KMS-11 (cell line): ENCODE results near the gene FRAT2.

Experiments
- H2AFZ ChIP-seq: fragments of 200-600 bp; sonication (generic); 2 replicates; pipeline ENCODE4 v1.6.1; 2016; ENCODE audit warnings: antibody characterized with exemption, mixed run types, low read depth
- H3K27ac ChIP-seq: fragments of 200-600 bp; sonication (generic); 2 replicates; pipeline ENCODE4 v1.6.1; 2016; ENCODE audit warnings: mild to moderate bottlenecking, mixed run types
- H3K27me3 ChIP-seq: fragments of 200-600 bp; sonication (generic); 2 replicates; pipeline ENCODE4 v1.6.1; 2017; ENCODE audit warnings: mild to moderate bottlenecking, low read depth, mixed run types, moderate library complexity; ENCODE audit not compliant: insufficient read depth
- H3K36me3 ChIP-seq: fragments of 200-600 bp; sonication (generic); 2 replicates; pipeline ENCODE4 v1.6.1; 2017; ENCODE audit warnings: mild to moderate bottlenecking, mixed run types; ENCODE audit not compliant: insufficient read depth
- H3K4me1 ChIP-seq: fragments of 200-600 bp; sonication (generic); 2 replicates; pipeline ENCODE4 v1.6.1; 2016; ENCODE audit warnings: mild to moderate bottlenecking, low read depth, mixed run types; ENCODE audit not compliant: poor library complexity, severe bottlenecking
- H3K4me2 ChIP-seq: fragments of 200-600 bp; sonication (generic); 2 replicates; pipeline ENCODE4 v1.7.0; 2016; ENCODE audit warnings: mild to moderate bottlenecking, mixed run types
- H3K4me3 ChIP-seq: fragments of 200-600 bp; sonication (generic); IDR thresholded peaks from 2 replicates; pipeline ENCODE4 v1.6.1; 2017; ENCODE audit warnings: low read depth, low read length, mixed read lengths; ENCODE audit not compliant: insufficient read depth
- H3K79me2 ChIP-seq: fragments of 200-600 bp; sonication (generic); 2 replicates; pipeline ENCODE4 v1.6.1; 2016; ENCODE audit warnings: low read depth, mixed run types; ENCODE audit not compliant: insufficient read depth
- H3K9ac ChIP-seq: fragments of 200-600 bp; sonication (generic); 2 replicates; pipeline ENCODE4 v1.6.1; 2016; ENCODE audit warnings: mild to moderate bottlenecking, mixed run types
- H4K20me1 ChIP-seq: fragments of 200-600 bp; sonication (generic); 2 replicates; pipeline ENCODE4 v1.6.1; 2016; ENCODE audit warnings: mild to moderate bottlenecking, mixed run types; ENCODE audit not compliant: insufficient read depth
- TF ChIP-seq, protein P1 (sequence below): fragments of 200-600 bp; sonication (generic); conservative IDR thresholded peaks from 2 replicates; pipeline ENCODE4 v1.6.1; 2017; ENCODE audit warnings: low read depth, mild to moderate bottlenecking, antibody characterized with exemption, low read length, moderate library complexity, mixed read lengths

FRAT2 gene

DNA sequence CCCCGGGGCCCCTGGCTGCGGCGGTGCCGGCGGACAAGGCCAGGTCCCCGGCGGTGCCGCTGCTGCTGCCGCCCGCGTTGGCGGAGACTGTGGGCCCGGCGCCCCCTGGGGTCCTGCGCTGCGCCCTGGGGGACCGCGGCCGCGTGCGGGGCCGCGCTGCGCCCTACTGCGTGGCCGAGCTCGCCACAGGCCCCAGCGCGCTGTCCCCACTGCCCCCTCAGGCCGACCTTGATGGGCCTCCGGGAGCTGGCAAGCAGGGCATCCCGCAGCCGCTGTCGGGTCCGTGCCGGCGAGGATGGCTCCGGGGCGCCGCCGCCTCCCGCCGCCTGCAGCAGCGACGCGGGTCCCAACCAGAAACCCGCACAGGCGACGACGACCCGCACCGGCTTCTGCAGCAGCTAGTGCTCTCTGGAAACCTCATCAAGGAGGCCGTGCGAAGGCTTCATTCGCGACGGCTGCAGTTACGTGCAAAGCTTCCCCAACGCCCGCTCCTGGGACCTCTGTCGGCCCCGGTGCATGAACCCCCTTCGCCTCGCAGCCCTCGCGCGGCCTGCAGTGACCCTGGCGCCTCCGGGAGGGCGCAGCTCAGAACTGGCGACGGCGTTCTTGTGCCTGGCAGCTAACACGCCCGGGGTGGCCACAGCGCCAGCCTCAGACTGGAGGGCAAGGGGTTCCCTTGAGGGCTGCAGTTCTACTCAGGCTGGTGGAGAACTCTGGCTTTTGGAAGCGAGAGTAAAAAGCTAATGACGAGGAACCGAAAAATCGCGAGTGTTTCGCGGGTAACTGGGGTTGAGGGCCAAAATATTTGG is 14.7 kb downstream of the FRAT2 start:
- Histone ChIP-seq H3K4me2 (peak overlapping the region; percentile 99), H4K20me1 (no peaks in the 10 kb centered on the region), H3K4me3 (no peak overlapping the region), H3K36me3 (no peaks in the 10 kb centered on the region), H3K4me1 (peaks cover 15% of the 10 kb centered on the region), H3K27me3 (no peaks in the 10 kb centered on the region), H2AFZ (peak overlapping the region; percentile 74), H3K27ac (peak overlapping the region; percentile 58), H3K9ac (peak overlapping the region; percentile 58; the same call in 1 of the 2 replicates), H3K79me2 (no peaks in the 10 kb centered on the region)
- TF ChIP-seq, protein P1, sequence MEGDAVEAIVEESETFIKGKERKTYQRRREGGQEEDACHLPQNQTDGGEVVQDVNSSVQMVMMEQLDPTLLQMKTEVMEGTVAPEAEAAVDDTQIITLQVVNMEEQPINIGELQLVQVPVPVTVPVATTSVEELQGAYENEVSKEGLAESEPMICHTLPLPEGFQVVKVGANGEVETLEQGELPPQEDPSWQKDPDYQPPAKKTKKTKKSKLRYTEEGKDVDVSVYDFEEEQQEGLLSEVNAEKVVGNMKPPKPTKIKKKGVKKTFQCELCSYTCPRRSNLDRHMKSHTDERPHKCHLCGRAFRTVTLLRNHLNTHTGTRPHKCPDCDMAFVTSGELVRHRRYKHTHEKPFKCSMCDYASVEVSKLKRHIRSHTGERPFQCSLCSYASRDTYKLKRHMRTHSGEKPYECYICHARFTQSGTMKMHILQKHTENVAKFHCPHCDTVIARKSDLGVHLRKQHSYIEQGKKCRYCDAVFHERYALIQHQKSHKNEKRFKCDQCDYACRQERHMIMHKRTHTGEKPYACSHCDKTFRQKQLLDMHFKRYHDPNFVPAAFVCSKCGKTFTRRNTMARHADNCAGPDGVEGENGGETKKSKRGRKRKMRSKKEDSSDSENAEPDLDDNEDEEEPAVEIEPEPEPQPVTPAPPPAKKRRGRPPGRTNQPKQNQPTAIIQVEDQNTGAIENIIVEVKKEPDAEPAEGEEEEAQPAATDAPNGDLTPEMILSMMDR: peak; percentile 23

DNA sequence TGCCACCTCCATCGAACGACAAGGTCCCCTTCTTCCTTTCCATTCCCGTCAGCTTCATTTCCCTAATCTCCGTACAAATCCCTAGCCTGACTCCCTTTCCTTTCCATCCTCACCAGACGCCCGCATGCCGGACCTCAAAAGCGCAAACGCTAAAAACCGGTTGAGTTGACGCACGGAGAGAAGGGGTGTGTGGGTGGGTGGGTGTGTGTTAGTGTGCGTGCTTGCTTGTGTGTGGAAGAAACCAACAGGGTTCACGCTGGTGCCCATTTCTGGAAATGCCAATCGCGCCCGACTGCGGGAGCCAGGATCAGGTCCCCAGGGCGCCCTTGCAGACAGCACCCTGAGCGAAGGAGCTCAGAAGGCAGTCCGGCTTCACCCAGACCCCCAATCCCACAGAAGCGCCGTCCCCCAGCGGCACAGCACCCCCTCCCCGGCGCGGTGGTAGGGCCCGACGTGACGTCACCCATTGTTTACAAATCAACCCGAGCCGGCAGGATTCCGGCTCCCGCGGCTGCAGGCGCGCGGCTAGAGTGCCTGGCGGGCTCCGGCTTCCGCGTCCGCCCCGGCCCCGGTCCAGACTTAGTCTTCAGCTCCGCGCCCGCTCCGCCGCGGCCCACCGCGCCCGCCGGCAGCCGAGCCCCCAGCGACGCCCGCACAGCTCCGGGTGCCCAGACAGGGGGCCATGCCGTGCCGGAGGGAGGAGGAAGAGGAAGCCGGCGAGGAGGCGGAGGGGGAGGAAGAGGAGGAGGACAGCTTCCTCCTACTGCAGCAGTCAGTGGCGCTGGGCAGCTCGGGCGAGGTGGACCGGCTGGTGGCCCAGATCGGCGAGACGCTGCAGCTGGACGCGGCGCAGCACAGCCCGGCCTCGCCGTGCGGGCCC is 15.5 kb downstream of the FRAT2 start, which contains the start of gene FRAT1:
FRAT1 (plus strand) TSS at position 500 of the 880 bp plus-strand sequence; CDS start at position 683, 183 bp downstream.
- peaks cover 15% of the 10 kb centered on the region for H3K4me1 ChIP-seq
- H3K79me2 ChIP-seq: no peaks in the 10 kb centered on the region
- H2AFZ ChIP-seq: peak within 1 kb of the TSS; percentile 74
- peak within 1 kb of the TSS; percentile 99 for H3K4me2 ChIP-seq
- H3K27ac ChIP-seq: peak within 1 kb of the TSS; percentile 79
- H3K36me3 ChIP-seq: no peaks in the 10 kb centered on the region
- no peaks in the 10 kb centered on the region for H4K20me1 ChIP-seq
- H3K4me3 ChIP-seq: no peak within 1 kb of the TSS
- peak within 1 kb of the TSS; percentile 85; the same call in 1 of the 2 replicates for H3K9ac ChIP-seq
- TF ChIP-seq, protein P1: no peak
- H3K27me3 ChIP-seq: no peaks in the 10 kb centered on the region

DNA sequence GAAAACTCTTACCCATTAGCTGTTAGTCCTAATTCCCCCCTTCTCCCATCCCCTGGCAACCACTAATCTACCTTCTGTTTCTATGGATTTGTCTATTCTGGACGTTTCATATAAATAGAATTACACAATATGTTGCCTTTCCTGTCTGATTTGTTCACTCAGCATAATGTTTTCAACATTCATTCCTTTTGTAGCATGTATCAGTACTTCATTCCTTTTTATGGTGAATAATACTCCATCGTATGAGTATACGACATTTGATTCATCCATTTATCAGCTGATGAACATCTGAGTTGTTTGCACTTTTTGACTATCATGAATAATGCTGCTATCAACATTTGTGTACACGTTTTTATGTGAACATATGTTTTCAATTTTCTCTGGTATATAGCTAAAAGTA is 19.9 kb downstream of the FRAT2 start:
- H3K79me2 ChIP-seq: no peaks in the 10 kb centered on the region
- H2AFZ ChIP-seq: no peak overlapping the region
- H3K36me3 ChIP-seq: no peaks in the 10 kb centered on the region
- H3K27ac ChIP-seq: no peak overlapping the region
- no peaks in the 10 kb centered on the region for H4K20me1 ChIP-seq
- H3K4me3 ChIP-seq: no peak overlapping the region
- no peak overlapping the region for H3K4me2 ChIP-seq
- H3K9ac ChIP-seq: no peak overlapping the region
- H3K27me3 ChIP-seq: no peaks in the 10 kb centered on the region
- TF ChIP-seq, protein P1: no peak
- peaks cover 10% of the 10 kb centered on the region for H3K4me1 ChIP-seq

DNA sequence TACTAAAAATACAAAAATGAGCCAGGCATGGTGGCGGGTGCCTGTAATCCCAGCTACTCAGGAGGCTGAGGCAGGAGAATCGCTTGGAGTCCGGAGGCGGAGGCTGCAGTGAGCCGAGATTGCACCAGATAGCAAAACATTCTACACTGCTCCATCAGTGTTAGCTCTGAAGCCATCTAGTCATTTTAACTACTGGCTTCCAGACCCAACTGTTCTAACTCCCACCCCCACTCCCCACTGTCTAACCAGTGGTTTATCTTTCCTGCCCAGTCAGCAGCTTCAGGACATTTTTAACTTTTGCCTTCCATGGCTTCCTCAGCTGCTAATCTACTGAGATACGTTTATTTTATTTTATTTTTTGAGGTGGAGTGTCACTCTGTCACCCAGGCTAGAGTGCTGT is 21.6 kb downstream of the FRAT2 start:
- Histone ChIP-seq H3K27me3 (no peaks in the 10 kb centered on the region), H3K36me3 (no peaks in the 10 kb centered on the region), H3K27ac (no peak overlapping the region), H3K79me2 (no peaks in the 10 kb centered on the region), H3K4me1 (peaks cover 10% of the 10 kb centered on the region), H3K9ac (no peak overlapping the region), H4K20me1 (no peaks in the 10 kb centered on the region), H3K4me2 (peak overlapping the region; percentile 33; the same call in 1 of the 2 replicates), H3K4me3 (no peak overlapping the region), H2AFZ (no peak overlapping the region)
- TF ChIP-seq, protein P1: no peak
